Keratinocyte (primary cell): ENCODE measurements around the gene TARBP1.

Experiments
- CTCF ChIP-seq, 3 experiments: IDR thresholded peaks in 1 of 3; conservative IDR thresholded peaks in 1 of 3; optimal IDR thresholded peaks in 1 of 3; 2 replicates in 2 of 3; 3 replicates in 1 of 3; pipeline versions ENCODE3 to v1.5.1; 2011; ENCODE audit warnings: low read length in 3 of 3, mild to moderate bottlenecking in 3 of 3, moderate library complexity in 2 of 3, control low read depth in 1 of 3, inconsistent platforms in 1 of 3; ENCODE audit not compliant: insufficient read depth in 2 of 3; ENCODE audit errors: extremely low read depth in 1 of 3
- EZH2 ChIP-seq: IDR thresholded peaks from one replicate; pipeline ENCODE4 v1.6.1; 2012; ENCODE audit warnings: inconsistent platforms, mild to moderate bottlenecking, low read length, moderate library complexity

- no peak for TF ChIP-seq CTCF (optimal IDR thresholded peaks at IDR 0.05 in 1 of 3, IDR thresholded peaks at IDR 0.05 in 1 of 3, conservative IDR thresholded peaks at IDR 0.05 in 1 of 3; ENCODE audit: extremely low read depth in 1 of 3, insufficient read depth in 2 of 3, low read length in 3 of 3)
- TF ChIP-seq EZH2 = no peak
Observed at GRCh38 chr1:234481771-234482170, 2.8 kb upstream of the TARBP1 start.
